HG03064 (cell line): ENCODE results near the gene PPP6R3.
"Not testable (repeated sequence)": the region's sequence is repeated elsewhere in the genome, so short reads cannot be mapped to it uniquely, and the experiment has no call there.

Experiments used
- ATAC-seq: cut with Tn5 transposase; IDR thresholded peaks from one replicate; pipeline ENCODE4 v1.9.1; 2021; ENCODE audit warnings: low read depth; ENCODE audit not compliant: unreplicated experiment

Gene PPP6R3

GRCh38 chr11:68434159-68434558 is 26.4 kb upstream of the PPP6R3 start:
- not testable (repeated sequence) for ATAC-seq

GRCh38 chr11:68436162-68436888 is 24.2 kb upstream of the PPP6R3 start:
- ATAC-seq: no peak

- ATAC-seq: no peak
Observed at GRCh38 chr11:68436985-68437926, 23.3 kb upstream of the PPP6R3 start.

GRCh38 chr11:68437927-68438657 is 22.5 kb upstream of the PPP6R3 start:
- ATAC-seq: no peak

GRCh38 chr11:68438658-68439259 is 21.8 kb upstream of the PPP6R3 start:
- no peak for ATAC-seq

- ATAC-seq: no peak
Observed at GRCh38 chr11:68439355-68440065, 21.0 kb upstream of the PPP6R3 start.

- no peak for ATAC-seq
Observed at GRCh38 chr11:68440224-68440623, 20.3 kb upstream of the PPP6R3 start.

- ATAC-seq: no peak
Observed at GRCh38 chr11:68441466-68442230, 18.9 kb upstream of the PPP6R3 start.

GRCh38 chr11:68442433-68442832 is 18.1 kb upstream of the PPP6R3 start:
- no peak for ATAC-seq

- no peak for ATAC-seq
Observed at GRCh38 chr11:68444566-68444965, 16.0 kb upstream of the PPP6R3 start.

GRCh38 chr11:68445531-68446035 is 15.0 kb upstream of the PPP6R3 start:
- no peak for ATAC-seq

GRCh38 chr11:68446046-68446725 is 14.4 kb upstream of the PPP6R3 start:
- no peak for ATAC-seq

- ATAC-seq: no peak
Observed at GRCh38 chr11:68447015-68447801, 13.3 kb upstream of the PPP6R3 start.

- not testable (repeated sequence) for ATAC-seq
Observed at GRCh38 chr11:68447914-68448313, 12.6 kb upstream of the PPP6R3 start.

- ATAC-seq: no peak
Observed at GRCh38 chr11:68448604-68449011, 11.9 kb upstream of the PPP6R3 start.

- no peak for ATAC-seq
Observed at GRCh38 chr11:68449951-68450350, 10.6 kb upstream of the PPP6R3 start.

GRCh38 chr11:68450711-68451110 is 9.8 kb upstream of the PPP6R3 start:
- ATAC-seq: no peak

- no peak for ATAC-seq
Observed at GRCh38 chr11:68454767-68455166, 5.8 kb upstream of the PPP6R3 start.
